PFSK-1 (cell line): ENCODE measurements around the gene DNAAF3.

Experiments
- FOXP2 ChIP-seq: optimal IDR thresholded peaks from 2 replicates; pipeline ENCODE3; 2011; ENCODE audit warnings: borderline replicate concordance, control low read depth, inconsistent platforms; ENCODE audit not compliant: insufficient read depth; ENCODE audit errors: extremely low read length, extremely low read depth
- POLR2AphosphoS5 ChIP-seq: IDR thresholded peaks from 2 replicates; pipeline ENCODE4 v1.6.1; 2012; ENCODE audit warnings: low read depth, mild to moderate bottlenecking, control low read depth, low read length, moderate library complexity
- SIN3A ChIP-seq: IDR thresholded peaks from 2 replicates; pipeline ENCODE4 v1.6.1; 2012; ENCODE audit warnings: mild to moderate bottlenecking, low read length, moderate library complexity, borderline replicate concordance; ENCODE audit not compliant: insufficient read depth
- TAF1 ChIP-seq: IDR thresholded peaks from 2 replicates; pipeline ENCODE4 v1.6.1; 2012; ENCODE audit warnings: low read length, control low read depth, borderline replicate concordance; ENCODE audit not compliant: insufficient read depth
- TF ChIP-seq, protein P1 (sequence below), 2 experiments: IDR thresholded peaks; 2 replicates each; pipeline versions ENCODE4 v1.6.1 to v1.8.0; 2011 to 2012; ENCODE audit warnings: low read depth in 2 of 2, low read length in 2 of 2, control low read depth in 1 of 2, inconsistent platforms in 1 of 2, mild to moderate bottlenecking in 1 of 2, moderate library complexity in 1 of 2; ENCODE audit not compliant: insufficient read depth in 1 of 2

DNA sequence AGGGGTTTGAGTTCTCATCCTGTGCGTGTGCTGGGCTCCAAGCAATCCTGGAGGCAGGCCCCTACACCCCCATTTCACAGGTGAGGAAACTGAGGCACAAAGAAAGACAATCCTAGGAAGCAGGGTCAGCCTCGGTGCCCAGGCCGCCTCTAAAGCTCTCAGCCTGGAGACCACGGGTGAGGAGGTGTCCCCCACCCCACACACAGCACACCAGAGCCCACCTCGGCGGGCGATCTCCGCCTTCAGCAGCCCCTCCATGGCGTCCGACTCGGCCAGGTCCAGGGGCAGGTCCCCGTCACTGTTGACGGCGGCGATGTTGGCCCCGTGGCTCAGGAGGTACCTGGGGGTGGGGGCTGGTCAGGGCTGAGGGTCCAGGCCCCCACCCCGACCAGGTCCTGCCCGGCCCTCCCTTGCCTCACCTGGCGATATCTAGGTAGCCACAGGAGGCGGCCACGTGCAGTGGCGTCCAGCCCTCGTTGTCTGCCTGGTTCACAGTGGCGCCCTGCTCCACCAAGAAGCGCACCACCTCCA lies 54.1 kb downstream of the DNAAF3 start:
- TF ChIP-seq POLR2AphosphoS5 (no peak), FOXP2 (no peak), SIN3A (no peak), TAF1 (no peak)
- TF ChIP-seq, protein P1, sequence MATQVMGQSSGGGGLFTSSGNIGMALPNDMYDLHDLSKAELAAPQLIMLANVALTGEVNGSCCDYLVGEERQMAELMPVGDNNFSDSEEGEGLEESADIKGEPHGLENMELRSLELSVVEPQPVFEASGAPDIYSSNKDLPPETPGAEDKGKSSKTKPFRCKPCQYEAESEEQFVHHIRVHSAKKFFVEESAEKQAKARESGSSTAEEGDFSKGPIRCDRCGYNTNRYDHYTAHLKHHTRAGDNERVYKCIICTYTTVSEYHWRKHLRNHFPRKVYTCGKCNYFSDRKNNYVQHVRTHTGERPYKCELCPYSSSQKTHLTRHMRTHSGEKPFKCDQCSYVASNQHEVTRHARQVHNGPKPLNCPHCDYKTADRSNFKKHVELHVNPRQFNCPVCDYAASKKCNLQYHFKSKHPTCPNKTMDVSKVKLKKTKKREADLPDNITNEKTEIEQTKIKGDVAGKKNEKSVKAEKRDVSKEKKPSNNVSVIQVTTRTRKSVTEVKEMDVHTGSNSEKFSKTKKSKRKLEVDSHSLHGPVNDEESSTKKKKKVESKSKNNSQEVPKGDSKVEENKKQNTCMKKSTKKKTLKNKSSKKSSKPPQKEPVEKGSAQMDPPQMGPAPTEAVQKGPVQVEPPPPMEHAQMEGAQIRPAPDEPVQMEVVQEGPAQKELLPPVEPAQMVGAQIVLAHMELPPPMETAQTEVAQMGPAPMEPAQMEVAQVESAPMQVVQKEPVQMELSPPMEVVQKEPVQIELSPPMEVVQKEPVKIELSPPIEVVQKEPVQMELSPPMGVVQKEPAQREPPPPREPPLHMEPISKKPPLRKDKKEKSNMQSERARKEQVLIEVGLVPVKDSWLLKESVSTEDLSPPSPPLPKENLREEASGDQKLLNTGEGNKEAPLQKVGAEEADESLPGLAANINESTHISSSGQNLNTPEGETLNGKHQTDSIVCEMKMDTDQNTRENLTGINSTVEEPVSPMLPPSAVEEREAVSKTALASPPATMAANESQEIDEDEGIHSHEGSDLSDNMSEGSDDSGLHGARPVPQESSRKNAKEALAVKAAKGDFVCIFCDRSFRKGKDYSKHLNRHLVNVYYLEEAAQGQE (IDR thresholded peaks at IDR 0.05; ENCODE audit: insufficient read depth in 1 of 2, low read depth in 2 of 2, low read length in 2 of 2), result no peak
